Breast epithelium (tissue), 4 donors: Measurements from ENCODE around the gene SNCB. TPM values are rescaled to one million over a fixed set of nuclear protein-coding genes. Genes with fewer than 3 reads are reported as not detected.

ENCODE experiments used
- DNase-seq, 2 donors: peaks; one replicate each; pipeline ENCODE4 v3.0.0-alpha.2; 2019; ENCODE audit warnings: low spot score in 2 of 2
- H3K27ac ChIP-seq, 2 donors: fragments of 200-600 bp; sonication (generic) in 1 of 2; one replicate each; pipeline ENCODE4 v1.5.1; 2016 to 2019; ENCODE audit warnings: mild to moderate bottlenecking in 1 of 2
- H3K27me3 ChIP-seq, 2 donors: fragments of 200-600 bp; sonication (generic) in 1 of 2; one replicate each; pipeline versions ENCODE4 v1.5.1 to v1.6.0; 2017 to 2019; ENCODE audit warnings: control low read depth in 1 of 2, mild to moderate bottlenecking in 1 of 2
- H3K36me3 ChIP-seq: fragments of 200-600 bp; one replicate; pipeline ENCODE4 v1.5.1; 2019
- H3K4me1 ChIP-seq, 2 donors: fragments of 200-600 bp; sonication (generic); one replicate each; pipeline ENCODE4 v1.5.1; 2016 to 2019; ENCODE audit warnings: control low read depth in 1 of 2
- H3K4me3 ChIP-seq, 3 donors: fragments of 200-600 bp; sonication (generic); 1 replicate in 2 of 3; 2 replicates in 1 of 3; pipeline ENCODE4 v1.5.1; 2016 to 2019; ENCODE audit warnings: mild to moderate bottlenecking in 3 of 3, moderate library complexity in 2 of 3
- H3K9me3 ChIP-seq, 2 donors: fragments of 200-600 bp; sonication (generic) in 1 of 2; one replicate each; pipeline ENCODE4 v1.5.1; 2016 to 2019; ENCODE audit warnings: control low read depth in 1 of 2
- CTCF ChIP-seq, 3 donors: fragments of 450-650 bp; IDR thresholded peaks; one replicate each; pipeline ENCODE4 v1.5.1; 2016 to 2017; ENCODE audit warnings: antibody characterized with exemption in 3 of 3, mild to moderate bottlenecking in 3 of 3, moderate library complexity in 3 of 3
- POLR2A ChIP-seq: fragments of 450-650 bp; IDR thresholded peaks from one replicate; pipeline ENCODE4 v1.6.1; 2016; ENCODE audit warnings: antibody characterized with exemption, mild to moderate bottlenecking, moderate library complexity
- POLR2AphosphoS5 ChIP-seq, 3 donors: sonication (generic); formaldehyde crosslinking; IDR thresholded peaks; one replicate each; pipeline ENCODE4 v1.6.1; 2017; ENCODE audit warnings: antibody characterized with exemption in 3 of 3
- intact Hi-C: fragments of 100-400 bp; cut with DNase I; formaldehyde crosslinking; loops from one replicate; pipeline ENCODE4 v1.15.1; 2023; ENCODE audit warnings: low total_unique reads
- total RNA-seq, 3 donors: library from RNA; depleted of rRNA; stranded (reverse); fragments of >200 nt; gene quantifications; one replicate each; pipeline ENCODE4 v1.1.0, GENCODE V29; 2016

SNCB gene
- total RNA-seq, 3 donors from 2014 or later, result not detected

DNA sequence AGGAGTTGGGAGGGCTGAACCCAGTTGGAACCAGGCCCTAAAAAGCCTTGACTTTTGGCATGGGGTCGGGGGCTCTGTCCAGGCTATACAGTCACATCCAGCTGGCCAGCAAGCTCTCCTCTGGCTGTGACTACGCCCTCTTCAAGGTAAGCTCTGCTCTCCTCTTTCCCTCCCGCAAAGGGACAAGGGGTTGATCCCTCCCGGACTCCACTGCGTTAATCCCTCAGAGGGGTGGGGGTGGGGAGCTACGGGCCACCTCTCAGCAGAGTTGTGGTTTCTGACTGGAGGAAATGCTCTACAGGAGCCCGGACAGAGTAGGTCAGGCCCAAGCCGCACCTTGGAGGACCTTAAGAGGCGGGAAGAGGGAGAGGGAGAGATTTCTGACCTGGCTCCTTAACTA lies 14.0 kb upstream of the SNCB start:
- no peaks in the 10 kb centered on the region for H3K27me3 ChIP-seq
- no peak for DNase-seq
- TF ChIP-seq POLR2AphosphoS5 (IDR thresholded peaks at IDR 0.05) (no peak), POLR2A (no peak), CTCF (IDR thresholded peaks at IDR 0.05) (no peak)
- H3K36me3 ChIP-seq, result no peaks in the 10 kb centered on the region
- H3K4me3 ChIP-seq, result no peak overlapping the region
- no peaks in the 10 kb centered on the region for H3K4me1 ChIP-seq
- no peak overlapping the region for H3K27ac ChIP-seq
- intact Hi-C loops, result no loop called here
- no peaks in the 10 kb centered on the region for H3K9me3 ChIP-seq

DNA sequence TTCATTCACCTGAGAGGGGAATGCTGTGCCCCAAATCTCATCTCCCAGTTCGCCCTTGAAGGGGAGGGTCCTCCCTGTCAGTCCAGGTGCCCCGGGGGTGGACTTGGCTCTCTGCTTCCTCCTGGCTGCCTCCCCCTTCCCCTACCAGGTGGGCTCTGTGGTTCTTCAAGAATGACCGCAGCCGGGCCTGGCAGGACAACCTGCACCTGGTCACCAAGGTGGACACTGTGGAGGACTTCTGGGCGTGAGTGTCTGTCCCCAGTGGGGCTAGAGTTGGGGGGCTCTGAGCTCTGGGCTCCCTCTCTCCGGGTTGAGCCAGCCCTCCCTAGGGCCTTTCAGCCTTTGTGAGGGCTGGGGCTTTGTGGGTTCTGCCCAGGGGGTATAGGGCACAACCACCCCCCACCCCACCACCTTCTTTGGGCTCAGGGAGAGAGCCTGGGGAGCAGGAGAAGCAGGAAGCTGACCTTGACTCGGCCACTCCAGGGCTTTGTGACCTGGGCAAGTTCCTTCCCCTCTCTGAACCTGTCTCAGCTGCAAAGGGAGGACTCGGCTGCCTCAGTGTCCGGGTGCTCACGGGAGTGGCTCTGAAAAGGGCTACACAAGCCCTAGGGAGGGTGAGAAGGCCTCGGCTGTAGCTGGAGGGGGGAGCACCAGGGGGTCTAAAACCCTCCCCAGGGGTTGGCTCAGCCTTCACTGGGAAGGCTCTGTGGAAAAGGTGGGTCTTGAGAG lies 13.3 kb upstream of the SNCB start:
- Histone ChIP-seq H3K9me3 (no peaks in the 10 kb centered on the region), H3K36me3 (no peaks in the 10 kb centered on the region), H3K27ac (no peak overlapping the region), H3K4me3 (no peak overlapping the region), H3K27me3 (no peaks in the 10 kb centered on the region), H3K4me1 (no peaks in the 10 kb centered on the region)
- TF ChIP-seq POLR2AphosphoS5 (IDR thresholded peaks at IDR 0.05) (no peak), CTCF (IDR thresholded peaks at IDR 0.05) (no peak), POLR2A (no peak)
- DNase-seq, result no peak
- intact Hi-C loops, result no loop called here

- no peak for DNase-seq
- TF ChIP-seq POLR2AphosphoS5 (IDR thresholded peaks at IDR 0.05), result no peak
- TF ChIP-seq CTCF (IDR thresholded peaks at IDR 0.05), result no peak
- TF ChIP-seq POLR2A, result no peak
- Histone ChIP-seq H3K9me3 (no peaks in the 10 kb centered on the region), H3K4me3 (no peak overlapping the region), H3K27me3 (no peaks in the 10 kb centered on the region), H3K27ac (no peak overlapping the region), H3K4me1 (no peaks in the 10 kb centered on the region), H3K36me3 (no peaks in the 10 kb centered on the region)
- intact Hi-C loops, result no loop called here
Measured at GRCh38 chr5:176642675-176643490, 12.5 kb upstream of the SNCB start.

- Histone ChIP-seq H3K4me1 (no peaks in the 10 kb centered on the region), H3K4me3 (no peak overlapping the region), H3K9me3 (no peaks in the 10 kb centered on the region), H3K36me3 (no peaks in the 10 kb centered on the region), H3K27me3 (no peaks in the 10 kb centered on the region), H3K27ac (no peak overlapping the region)
- intact Hi-C loops, result no loop called here
- TF ChIP-seq POLR2A (no peak), POLR2AphosphoS5 (IDR thresholded peaks at IDR 0.05) (no peak), CTCF (IDR thresholded peaks at IDR 0.05) (no peak)
- DNase-seq, result no peak
Measured at GRCh38 chr5:176640616-176641015, 10.3 kb upstream of the SNCB start.

DNA sequence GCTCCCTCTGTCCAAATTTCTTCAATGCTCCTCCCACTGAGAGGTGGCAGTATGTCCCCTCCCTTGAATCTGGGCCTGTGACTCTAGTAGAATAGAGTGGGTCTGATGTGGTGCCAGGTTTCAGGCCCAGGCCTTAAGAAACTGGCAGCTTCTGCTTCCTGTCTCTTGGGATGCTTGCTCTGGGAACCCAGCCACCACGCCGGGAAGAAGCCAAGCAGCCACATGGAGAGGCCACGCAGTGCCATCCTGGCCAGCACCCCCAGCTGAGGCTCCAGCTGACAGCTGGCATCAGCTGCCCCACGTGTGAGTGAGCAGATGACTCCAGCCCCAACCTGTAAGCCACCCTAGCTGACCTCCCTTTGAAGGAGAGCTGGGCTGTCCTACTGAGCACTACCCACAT lies 9.6 kb upstream of the SNCB start:
- H3K36me3 ChIP-seq, result no peaks in the 10 kb centered on the region
- H3K27me3 ChIP-seq, result peaks cover 0 to 5% of the 10 kb centered on the region in 2 donors
- intact Hi-C loops, result loop anchor here (5.0 kb wide), 1 partner anchor 348 kb away; no protein-coding TSS in a partner anchor
- H3K4me3 ChIP-seq, result no peak overlapping the region
- H3K4me1 ChIP-seq, result no peaks in the 10 kb centered on the region
- no peak overlapping the region for H3K27ac ChIP-seq
- DNase-seq, result peak in 1 of 2 donors; percentile 58
- H3K9me3 ChIP-seq, result no peaks in the 10 kb centered on the region
- TF ChIP-seq POLR2AphosphoS5 (IDR thresholded peaks at IDR 0.05) (no peak), POLR2A (no peak)
